Neural cell (in vitro differentiated cells): ENCODE data around the gene AQP9. TPM values are rescaled to one million over a fixed set of nuclear protein-coding genes. Genes with fewer than 3 reads are reported as not detected.

Experiments used
- H2AFZ ChIP-seq: fragments of 200-600, 300-800 bp; sonication (generic), shearing (Covaris generic); 2 replicates; pipeline ENCODE4 v1.6.0; 2014; ENCODE audit warnings: low read depth, mild to moderate bottlenecking, antibody characterized with exemption, low read length, moderate library complexity
- H3F3A ChIP-seq: fragments of 200-600 bp; shearing (Covaris generic); 2 replicates; pipeline ENCODE4 v1.6.1; 2016; ENCODE audit warnings: mild to moderate bottlenecking, moderate library complexity, mixed read lengths, antibody characterized with exemption, low read length; ENCODE audit not compliant: insufficient read depth, poor library complexity, severe bottlenecking
- H3K27ac ChIP-seq: fragments of 200-600, 300-800 bp; sonication (generic), shearing (Covaris generic); 2 replicates; pipeline ENCODE4 v1.5.1; 2014; ENCODE audit warnings: mild to moderate bottlenecking, low read length, moderate library complexity
- H3K27me3 ChIP-seq: fragments of 300-800, 200-600 bp; sonication (generic), shearing (Covaris generic); 2 replicates; pipeline ENCODE4 v1.6.0; 2014; ENCODE audit warnings: mild to moderate bottlenecking, low read depth, low read length, moderate library complexity; ENCODE audit not compliant: insufficient read depth
- H3K36me3 ChIP-seq: fragments of 300-800, 200-600 bp; sonication (generic), shearing (Covaris generic); 2 replicates; pipeline ENCODE4 v1.5.1; 2014; ENCODE audit warnings: mild to moderate bottlenecking, antibody characterized with exemption, low read length, moderate library complexity; ENCODE audit not compliant: insufficient read depth
- H3K4me2 ChIP-seq: fragments of 300-800, 200-600 bp; sonication (generic), shearing (Covaris generic); 2 replicates; pipeline ENCODE4 v1.6.0; 2014; ENCODE audit warnings: mild to moderate bottlenecking, low read length
- H3K4me3 ChIP-seq: fragments of 300-800, 200-600 bp; sonication (generic), shearing (Covaris generic); 2 replicates; pipeline ENCODE4 v1.5.1; 2014; ENCODE audit warnings: mild to moderate bottlenecking, low read length, moderate library complexity
- H3K79me2 ChIP-seq: fragments of 200-600 bp; shearing (Covaris generic); replicated peaks from 2 replicates; pipeline ENCODE4 v1.6.0; 2014; ENCODE audit warnings: mild to moderate bottlenecking, low read length, moderate library complexity; ENCODE audit not compliant: insufficient read depth
- H3K9ac ChIP-seq: fragments of 300-800, 200-600 bp; sonication (generic), shearing (Covaris generic); 2 replicates; pipeline ENCODE4 v1.6.1; 2016; ENCODE audit warnings: mild to moderate bottlenecking, low read length, mixed read lengths
- H3K9me2 ChIP-seq: fragments of 200-600 bp; shearing (Covaris generic); 2 replicates; pipeline ENCODE4 v1.6.1; 2016; ENCODE audit warnings: mild to moderate bottlenecking, low read length, mixed read lengths; ENCODE audit not compliant: insufficient read depth
- H3K9me3 ChIP-seq: fragments of 200-600, 300-800 bp; sonication (generic), shearing (Covaris generic); 2 replicates; pipeline ENCODE4 v1.6.1; 2016; ENCODE audit warnings: mild to moderate bottlenecking, mixed run types, low read length, moderate library complexity, mixed read lengths
- H4K20me1 ChIP-seq: fragments of 200-600 bp; shearing (Covaris generic); 2 replicates; pipeline ENCODE4 v1.6.1; 2016; ENCODE audit warnings: mild to moderate bottlenecking, mixed run types; ENCODE audit not compliant: insufficient read depth
- EP300 ChIP-seq: fragments of 450-650 bp; conservative IDR thresholded peaks from 2 replicates; pipeline ENCODE4 v1.6.1; 2014; ENCODE audit warnings: antibody characterized with exemption, mild to moderate bottlenecking, moderate library complexity; ENCODE audit not compliant: poor library complexity, severe bottlenecking
- EZH2 ChIP-seq: fragments of 200-600, 300-800 bp; shearing (Covaris generic), sonication (generic); IDR thresholded peaks from 2 replicates; pipeline ENCODE4 v1.6.1; 2014; ENCODE audit warnings: antibody characterized with exemption, low read length, borderline replicate concordance, mild to moderate bottlenecking; ENCODE audit not compliant: insufficient read depth, poor library complexity, severe bottlenecking
- MXI1 ChIP-seq: fragments of 450-650 bp; conservative IDR thresholded peaks from 2 replicates; pipeline ENCODE4 v1.6.1; 2014; ENCODE audit warnings: antibody characterized with exemption, mild to moderate bottlenecking; ENCODE audit not compliant: poor library complexity, severe bottlenecking
- POLR2AphosphoS5 ChIP-seq: IDR thresholded peaks from 2 replicates; pipeline ENCODE4 v1.6.1; 2012
- RAD21 ChIP-seq: fragments of 450-650 bp; conservative IDR thresholded peaks from 2 replicates; pipeline ENCODE4 v1.6.1; 2014; ENCODE audit warnings: antibody characterized with exemption, mild to moderate bottlenecking, moderate library complexity
- SMC3 ChIP-seq: fragments of 450-650 bp; conservative IDR thresholded peaks from 2 replicates; pipeline ENCODE4 v1.6.1; 2014; ENCODE audit warnings: antibody characterized with exemption, mild to moderate bottlenecking, moderate library complexity; ENCODE audit not compliant: poor library complexity
- TAF1 ChIP-seq: IDR thresholded peaks from 2 replicates; pipeline ENCODE4 v1.6.1; 2012; ENCODE audit warnings: low read depth
- polyA minus RNA-seq: library from RNA; depleted of rRNA, polyadenylated mRNA; stranded (reverse); fragments of >200 nt; gene quantifications from 2 replicates; pipeline ENCODE4 v1.2.3, GENCODE V29; 2014
- polyA plus RNA-seq: library from polyadenylated mRNA; depleted of rRNA; stranded (reverse); fragments of >200 nt; gene quantifications from 2 replicates; pipeline ENCODE4 v1.2.3, GENCODE V29; 2014
- TF ChIP-seq, protein P1 (sequence below): fragments of 450-650 bp; IDR thresholded peaks from 2 replicates; pipeline ENCODE4 v1.5.1; 2014; ENCODE audit warnings: antibody characterized with exemption, mild to moderate bottlenecking, moderate library complexity; ENCODE audit not compliant: poor library complexity, severe bottlenecking
- TF ChIP-seq, protein P2 (sequence below): IDR thresholded peaks from 2 replicates; pipeline ENCODE4 v1.6.1; 2012; ENCODE audit warnings: borderline replicate concordance

The AQP9 gene, protein sequence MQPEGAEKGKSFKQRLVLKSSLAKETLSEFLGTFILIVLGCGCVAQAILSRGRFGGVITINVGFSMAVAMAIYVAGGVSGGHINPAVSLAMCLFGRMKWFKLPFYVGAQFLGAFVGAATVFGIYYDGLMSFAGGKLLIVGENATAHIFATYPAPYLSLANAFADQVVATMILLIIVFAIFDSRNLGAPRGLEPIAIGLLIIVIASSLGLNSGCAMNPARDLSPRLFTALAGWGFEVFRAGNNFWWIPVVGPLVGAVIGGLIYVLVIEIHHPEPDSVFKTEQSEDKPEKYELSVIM
- polyA plus RNA-seq (not detected in 2 replicates), polyA minus RNA-seq (not detected in 2 replicates)

DNA sequence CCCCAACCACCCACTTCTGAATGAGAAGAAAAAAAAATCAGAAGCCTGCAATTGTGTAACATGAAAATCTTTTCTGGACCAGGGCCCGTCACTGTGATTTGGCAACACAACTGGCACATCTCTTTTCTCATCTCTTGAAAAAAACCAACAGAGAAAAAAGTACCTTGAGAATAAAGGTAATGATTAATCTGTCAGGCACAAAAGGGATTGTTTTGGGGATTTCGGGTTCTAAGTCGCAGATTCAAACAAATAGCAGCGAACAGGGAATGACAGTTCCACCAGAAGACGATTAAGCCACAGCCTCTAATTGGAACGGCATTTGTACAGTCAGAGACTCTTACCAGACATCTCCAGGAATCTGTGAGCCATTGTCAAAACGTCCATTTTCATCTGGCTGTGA is at the start of gene AQP9:
Gene AQP9, plus strand, starts transcription at position 276 of the 400 bp plus-strand sequence. CDS start 185 bp downstream, outside the sequence.
- H3K9me2 ChIP-seq = no peaks in the 10 kb centered on the region
- H3K36me3 ChIP-seq = no peaks in the 10 kb centered on the region
- no peak within 1 kb of the TSS for H2AFZ ChIP-seq
- H3K9ac ChIP-seq = no peak within 1 kb of the TSS
- no peak within 1 kb of the TSS for H3K4me2 ChIP-seq
- H4K20me1 ChIP-seq = no peaks in the 10 kb centered on the region
- H3K27ac ChIP-seq = no peak within 1 kb of the TSS
- no peaks in the 10 kb centered on the region for H3F3A ChIP-seq
- H3K4me3 ChIP-seq = no peak within 1 kb of the TSS
- H3K9me3 ChIP-seq = no peaks in the 10 kb centered on the region
- H3K27me3 ChIP-seq = no peaks in the 10 kb centered on the region
- TF ChIP-seq, protein P1, sequence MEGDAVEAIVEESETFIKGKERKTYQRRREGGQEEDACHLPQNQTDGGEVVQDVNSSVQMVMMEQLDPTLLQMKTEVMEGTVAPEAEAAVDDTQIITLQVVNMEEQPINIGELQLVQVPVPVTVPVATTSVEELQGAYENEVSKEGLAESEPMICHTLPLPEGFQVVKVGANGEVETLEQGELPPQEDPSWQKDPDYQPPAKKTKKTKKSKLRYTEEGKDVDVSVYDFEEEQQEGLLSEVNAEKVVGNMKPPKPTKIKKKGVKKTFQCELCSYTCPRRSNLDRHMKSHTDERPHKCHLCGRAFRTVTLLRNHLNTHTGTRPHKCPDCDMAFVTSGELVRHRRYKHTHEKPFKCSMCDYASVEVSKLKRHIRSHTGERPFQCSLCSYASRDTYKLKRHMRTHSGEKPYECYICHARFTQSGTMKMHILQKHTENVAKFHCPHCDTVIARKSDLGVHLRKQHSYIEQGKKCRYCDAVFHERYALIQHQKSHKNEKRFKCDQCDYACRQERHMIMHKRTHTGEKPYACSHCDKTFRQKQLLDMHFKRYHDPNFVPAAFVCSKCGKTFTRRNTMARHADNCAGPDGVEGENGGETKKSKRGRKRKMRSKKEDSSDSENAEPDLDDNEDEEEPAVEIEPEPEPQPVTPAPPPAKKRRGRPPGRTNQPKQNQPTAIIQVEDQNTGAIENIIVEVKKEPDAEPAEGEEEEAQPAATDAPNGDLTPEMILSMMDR = no peak
- TF ChIP-seq POLR2AphosphoS5 (no peak), SMC3 (no peak), EP300 (no peak)
- TF ChIP-seq, protein P2, sequence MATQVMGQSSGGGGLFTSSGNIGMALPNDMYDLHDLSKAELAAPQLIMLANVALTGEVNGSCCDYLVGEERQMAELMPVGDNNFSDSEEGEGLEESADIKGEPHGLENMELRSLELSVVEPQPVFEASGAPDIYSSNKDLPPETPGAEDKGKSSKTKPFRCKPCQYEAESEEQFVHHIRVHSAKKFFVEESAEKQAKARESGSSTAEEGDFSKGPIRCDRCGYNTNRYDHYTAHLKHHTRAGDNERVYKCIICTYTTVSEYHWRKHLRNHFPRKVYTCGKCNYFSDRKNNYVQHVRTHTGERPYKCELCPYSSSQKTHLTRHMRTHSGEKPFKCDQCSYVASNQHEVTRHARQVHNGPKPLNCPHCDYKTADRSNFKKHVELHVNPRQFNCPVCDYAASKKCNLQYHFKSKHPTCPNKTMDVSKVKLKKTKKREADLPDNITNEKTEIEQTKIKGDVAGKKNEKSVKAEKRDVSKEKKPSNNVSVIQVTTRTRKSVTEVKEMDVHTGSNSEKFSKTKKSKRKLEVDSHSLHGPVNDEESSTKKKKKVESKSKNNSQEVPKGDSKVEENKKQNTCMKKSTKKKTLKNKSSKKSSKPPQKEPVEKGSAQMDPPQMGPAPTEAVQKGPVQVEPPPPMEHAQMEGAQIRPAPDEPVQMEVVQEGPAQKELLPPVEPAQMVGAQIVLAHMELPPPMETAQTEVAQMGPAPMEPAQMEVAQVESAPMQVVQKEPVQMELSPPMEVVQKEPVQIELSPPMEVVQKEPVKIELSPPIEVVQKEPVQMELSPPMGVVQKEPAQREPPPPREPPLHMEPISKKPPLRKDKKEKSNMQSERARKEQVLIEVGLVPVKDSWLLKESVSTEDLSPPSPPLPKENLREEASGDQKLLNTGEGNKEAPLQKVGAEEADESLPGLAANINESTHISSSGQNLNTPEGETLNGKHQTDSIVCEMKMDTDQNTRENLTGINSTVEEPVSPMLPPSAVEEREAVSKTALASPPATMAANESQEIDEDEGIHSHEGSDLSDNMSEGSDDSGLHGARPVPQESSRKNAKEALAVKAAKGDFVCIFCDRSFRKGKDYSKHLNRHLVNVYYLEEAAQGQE = no peak
- no peaks in the 10 kb centered on the region for H3K79me2 ChIP-seq

DNA sequence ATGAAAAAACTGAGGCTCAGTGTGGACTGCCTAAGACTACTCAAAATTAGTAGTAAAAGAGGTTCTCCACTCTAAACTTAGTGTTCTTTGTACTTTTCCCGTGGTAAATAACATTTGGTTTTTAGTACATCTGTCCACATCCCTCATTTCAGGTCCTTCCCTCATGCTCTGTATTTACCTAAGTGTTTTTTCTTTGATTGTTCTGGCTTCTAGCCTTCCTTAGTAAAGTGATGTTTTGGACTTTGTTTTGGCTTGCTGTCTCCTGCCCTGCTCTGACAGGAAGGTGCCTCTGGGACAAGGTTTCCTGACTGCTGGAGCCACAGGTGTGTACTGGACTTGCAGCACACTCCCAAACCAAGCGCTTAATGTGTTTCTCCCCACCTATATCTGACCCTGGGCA is 42.8 kb upstream of the AQP9 start:
- H3K9ac ChIP-seq = no peak overlapping the region
- no peak for TF ChIP-seq RAD21
- TF ChIP-seq, protein P2 = no peak
- TF ChIP-seq EZH2 = no peak
- no peak for TF ChIP-seq SMC3
- no peak for TF ChIP-seq EP300
- TF ChIP-seq TAF1 = no peak
- TF ChIP-seq, protein P1 = no peak
- no peak for TF ChIP-seq MXI1
- TF ChIP-seq POLR2AphosphoS5 = no peak
- H3K9me2 ChIP-seq = no peaks in the 10 kb centered on the region
- no peak overlapping the region for H3K4me2 ChIP-seq
- no peaks in the 10 kb centered on the region for H3F3A ChIP-seq
- no peaks in the 10 kb centered on the region for H4K20me1 ChIP-seq
- no peak overlapping the region for H3K27ac ChIP-seq
- no peaks in the 10 kb centered on the region for H3K79me2 ChIP-seq
- H3K9me3 ChIP-seq = no peaks in the 10 kb centered on the region
- no peak overlapping the region for H2AFZ ChIP-seq
- H3K4me3 ChIP-seq = no peak overlapping the region
- H3K36me3 ChIP-seq = no peaks in the 10 kb centered on the region
- no peaks in the 10 kb centered on the region for H3K27me3 ChIP-seq
